Liver (tissue), 9 donors: ENCODE results near the gene U2AF1L4. TPM values are rescaled to one million over a fixed set of nuclear protein-coding genes. Genes with fewer than 3 reads are reported as not detected.
A peak's percentile ranks its signal among the peaks of the same experiment; 100 is the strongest.

Experiments used
- DNase-seq: peaks from one replicate; pipeline ENCODE4 v3.0.0-alpha.2; 2017; ENCODE audit warnings: low spot score
- H3K27ac ChIP-seq, 2 donors: one replicate each; pipeline ENCODE4 v1.7.0; 2013; ENCODE audit warnings: inconsistent platforms in 2 of 2, low read length in 2 of 2, control low read depth in 1 of 2, low read depth in 1 of 2, mild to moderate bottlenecking in 1 of 2
- H3K27me3 ChIP-seq, 4 donors: one replicate each; pipeline versions ENCODE4 v1.6.1 to v1.7.0; 2013; ENCODE audit warnings: low read length in 3 of 4, inconsistent platforms in 1 of 4, mild to moderate bottlenecking in 1 of 4, moderate library complexity in 1 of 4; ENCODE audit not compliant: control insufficient read depth in 4 of 4, insufficient read depth in 4 of 4
- H3K36me3 ChIP-seq, 4 donors: one replicate each; pipeline versions ENCODE4 v1.6.1 to v1.7.0; 2013; ENCODE audit warnings: low read length in 3 of 4, mild to moderate bottlenecking in 3 of 4, low read depth in 1 of 4, moderate library complexity in 1 of 4; ENCODE audit not compliant: control insufficient read depth in 4 of 4, insufficient read depth in 3 of 4
- H3K4me1 ChIP-seq, 4 donors: one replicate each; pipeline versions ENCODE4 v1.6.1 to v1.7.0; 2013; ENCODE audit warnings: low read length in 3 of 4, mild to moderate bottlenecking in 3 of 4, moderate library complexity in 1 of 4; ENCODE audit not compliant: control insufficient read depth in 4 of 4, insufficient read depth in 4 of 4
- H3K4me3 ChIP-seq, 3 donors: one replicate each; pipeline versions ENCODE4 v1.6.1 to v1.7.0; 2013; ENCODE audit warnings: low read length in 3 of 3, control low read depth in 1 of 3, low read depth in 1 of 3, mild to moderate bottlenecking in 1 of 3
- H3K9ac ChIP-seq, 2 donors: one replicate each; pipeline ENCODE4 v1.7.0; 2013; ENCODE audit warnings: low read length in 2 of 2, mild to moderate bottlenecking in 2 of 2, moderate library complexity in 2 of 2, control low read depth in 1 of 2, low read depth in 1 of 2
- H3K9me3 ChIP-seq, 4 donors: one replicate each; pipeline versions ENCODE4 v1.6.1 to v1.7.0; 2013; ENCODE audit warnings: low read length in 3 of 4; ENCODE audit not compliant: control insufficient read depth in 4 of 4
- CTCF ChIP-seq: fragments of 150-350 bp; IDR thresholded peaks from 2 replicates; pipeline ENCODE4 v1.5.1; 2017; ENCODE audit warnings: improper control_type of control experiment, low read depth, low read length; ENCODE audit not compliant: missing input control
- EGR1 ChIP-seq, 2 donors: IDR thresholded peaks; 2 replicates each; pipeline ENCODE4 v1.6.1; 2016 to 2018; ENCODE audit warnings: antibody characterized with exemption in 2 of 2, low read depth in 2 of 2
- FOXA1 ChIP-seq: IDR thresholded peaks from 2 replicates; pipeline ENCODE4 v1.6.1; 2016; ENCODE audit warnings: antibody characterized with exemption
- FOXA2 ChIP-seq: IDR thresholded peaks from 2 replicates; pipeline ENCODE4 v1.6.1; 2016; ENCODE audit warnings: antibody characterized with exemption
- HNF4A ChIP-seq, 2 donors: conservative IDR thresholded peaks; 2 replicates each; pipeline ENCODE4 v1.6.1; 2016; ENCODE audit warnings: antibody characterized with exemption in 2 of 2, mild to moderate bottlenecking in 2 of 2
- HNF4G ChIP-seq: IDR thresholded peaks from 2 replicates; pipeline ENCODE4 v1.6.1; 2016; ENCODE audit warnings: antibody characterized with exemption
- JUND ChIP-seq, 2 donors: IDR thresholded peaks; 2 replicates each; pipeline ENCODE4 v1.6.1; 2016; ENCODE audit warnings: antibody characterized with exemption in 2 of 2
- MAX ChIP-seq: IDR thresholded peaks from 2 replicates; pipeline ENCODE4 v1.6.1; 2016; ENCODE audit warnings: antibody characterized with exemption
- NR2F2 ChIP-seq: IDR thresholded peaks from 2 replicates; pipeline ENCODE4 v1.6.1; 2016; ENCODE audit warnings: antibody characterized with exemption
- REST ChIP-seq: IDR thresholded peaks from 2 replicates; pipeline ENCODE4 v1.6.1; 2016; ENCODE audit warnings: antibody characterized with exemption, mild to moderate bottlenecking
- RXRA ChIP-seq, 2 donors: IDR thresholded peaks; 2 replicates each; pipeline ENCODE4 v1.6.1; 2017 to 2018; ENCODE audit warnings: antibody characterized with exemption in 2 of 2, mild to moderate bottlenecking in 1 of 2
- SP1 ChIP-seq: IDR thresholded peaks from 2 replicates; pipeline ENCODE4 v1.6.1; 2018; ENCODE audit warnings: antibody characterized with exemption, mild to moderate bottlenecking
- YY1 ChIP-seq: IDR thresholded peaks from 2 replicates; pipeline ENCODE4 v1.6.1; 2016; ENCODE audit warnings: antibody characterized with exemption, mild to moderate bottlenecking
- ZBTB33 ChIP-seq: IDR thresholded peaks from 2 replicates; pipeline ENCODE4 v1.6.1; 2016; ENCODE audit warnings: antibody characterized with exemption
- WGBS: extraction: QIAGEN DNeasy Blood & Tissue Kit; methylation state at CpG from one replicate; pipeline ENCODE4 v1.1.7; 2013; 5-methylcytosine and 5-hydroxymethylcytosine counted together
- polyA plus RNA-seq, 2 donors: library from polyadenylated mRNA; stranded (reverse) in 1 of 2; unstranded in 1 of 2; fragments of 200-250 nt in 1 of 2; fragments of >200 nt in 1 of 2; fragmentation: Nextera tagmentation in 1 of 2; extraction: Ambion mirVana in 1 of 2; gene quantifications; one replicate each; pipeline versions ENCODE4 v1.2.1 to v1.2.3, GENCODE V29; 2013 to 2015
- total RNA-seq, 2 donors: library from RNA; depleted of rRNA; stranded (reverse); fragments of >200 nt; gene quantifications; one replicate each; pipeline ENCODE4 v1.2.3, GENCODE V29; 2014
- TF ChIP-seq, protein P1 (sequence below): IDR thresholded peaks from 2 replicates; pipeline ENCODE4 v1.6.1; 2016; ENCODE audit warnings: antibody characterized with exemption
- donor health status: healthy.
- donor health status: healthy.
- donor health status: healthy.
- donor health status: healthy.
- donor health status: healthy.

U2AF1L4 gene
- total and polyA plus RNA-seq, 4 donors, result 4.5 to 36.5 (median 13.4) TPM

DNA sequence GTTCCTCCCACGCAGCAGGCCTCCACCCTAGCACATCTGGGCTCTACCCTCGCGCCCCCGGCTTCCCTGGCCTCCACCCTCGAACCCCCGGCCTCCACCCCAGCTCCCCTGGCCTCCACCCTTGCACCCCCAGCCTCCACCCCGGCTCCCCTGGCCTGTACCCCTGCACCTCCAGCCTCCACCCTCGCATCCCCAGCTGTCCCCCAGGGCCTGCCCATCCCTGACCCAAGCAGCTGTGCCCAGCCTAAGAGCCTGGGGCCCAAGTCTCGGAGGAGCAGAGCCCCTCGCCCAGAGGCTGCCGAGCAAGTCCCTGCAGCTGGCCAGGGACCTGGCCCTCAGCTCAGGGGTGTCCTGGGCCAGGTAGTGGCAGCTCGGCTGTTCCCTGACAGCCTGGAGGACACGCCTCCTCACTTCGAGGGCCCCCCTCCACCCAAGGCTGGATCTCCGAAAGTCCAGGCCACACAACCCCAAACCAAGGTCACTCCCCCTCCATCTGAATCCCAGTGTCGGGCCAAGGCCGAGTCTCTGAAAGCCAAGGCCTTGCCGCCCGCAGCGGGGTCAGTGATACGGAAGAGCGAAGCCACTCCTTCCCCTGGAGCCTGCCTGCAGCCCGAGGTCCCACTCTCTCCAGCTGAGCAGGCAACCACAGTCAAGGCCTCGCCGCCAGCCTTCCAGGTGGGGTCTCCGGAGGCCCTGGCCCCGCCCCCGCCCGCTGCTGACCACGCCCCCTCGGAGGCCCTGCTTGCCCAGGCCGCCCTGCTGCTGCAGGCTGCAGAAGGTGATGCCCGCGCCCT lies 22.3 kb upstream of the U2AF1L4 start:
- no peak overlapping the region for H3K27ac ChIP-seq
- no peaks in the 10 kb centered on the region for H3K27me3 ChIP-seq
- WGBS, result 83% methylated on average over 34 of the region's 34 CpGs
- H3K9ac ChIP-seq, result no peak overlapping the region
- H3K36me3 ChIP-seq, result peaks cover 3 to 6% (median 5%) of the 10 kb centered on the region in 4 donors
- DNase-seq, result peak; percentile 55
- H3K4me1 ChIP-seq, result no peaks in the 10 kb centered on the region
- no peak overlapping the region for H3K4me3 ChIP-seq
- no peaks in the 10 kb centered on the region for H3K9me3 ChIP-seq
- TF ChIP-seq, protein P1, sequence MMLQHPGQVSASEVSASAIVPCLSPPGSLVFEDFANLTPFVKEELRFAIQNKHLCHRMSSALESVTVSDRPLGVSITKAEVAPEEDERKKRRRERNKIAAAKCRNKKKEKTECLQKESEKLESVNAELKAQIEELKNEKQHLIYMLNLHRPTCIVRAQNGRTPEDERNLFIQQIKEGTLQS, result no peak
- TF ChIP-seq HNF4A (conservative IDR thresholded peaks at IDR 0.05) (no peak), FOXA1 (no peak), REST (no peak), CTCF (no peak), JUND (IDR thresholded peaks at IDR 0.05) (no peak), RXRA (IDR thresholded peaks at IDR 0.05) (no peak), NR2F2 (no peak), YY1 (no peak), ZBTB33 (no peak), FOXA2 (no peak), MAX (no peak), SP1 (no peak), HNF4G (no peak)

GRCh38 chr19:35766571-35767104 lies 21.4 kb upstream of the U2AF1L4 start:
- Histone ChIP-seq H3K9me3 (no peaks in the 10 kb centered on the region), H3K4me3 (no peak overlapping the region), H3K4me1 (no peaks in the 10 kb centered on the region), H3K9ac (no peak overlapping the region), H3K36me3 (peaks cover 4 to 8% (median 6%) of the 10 kb centered on the region in 4 donors), H3K27me3 (no peaks in the 10 kb centered on the region), H3K27ac (no peak overlapping the region)
- TF ChIP-seq SP1 (no peak), EGR1 (IDR thresholded peaks at IDR 0.05; ENCODE audit: low read depth in 2 of 2) (no peak), HNF4A (conservative IDR thresholded peaks at IDR 0.05) (no peak)
- WGBS, result 91% methylated on average over 11 of the region's 11 CpGs
- no peak for DNase-seq
